ENCODE measurements around the gene ATL2. TPM values are rescaled to one million over a fixed set of nuclear protein-coding genes. Genes with fewer than 3 reads are reported as not detected.

ATL2 gene
- total and polyA plus RNA-seq, 2 of the 8 experiments (the other 6 are each of a cell fraction or from before 2014, with no cell fraction given) = 38.8 to 84.6 TPM

DNA sequence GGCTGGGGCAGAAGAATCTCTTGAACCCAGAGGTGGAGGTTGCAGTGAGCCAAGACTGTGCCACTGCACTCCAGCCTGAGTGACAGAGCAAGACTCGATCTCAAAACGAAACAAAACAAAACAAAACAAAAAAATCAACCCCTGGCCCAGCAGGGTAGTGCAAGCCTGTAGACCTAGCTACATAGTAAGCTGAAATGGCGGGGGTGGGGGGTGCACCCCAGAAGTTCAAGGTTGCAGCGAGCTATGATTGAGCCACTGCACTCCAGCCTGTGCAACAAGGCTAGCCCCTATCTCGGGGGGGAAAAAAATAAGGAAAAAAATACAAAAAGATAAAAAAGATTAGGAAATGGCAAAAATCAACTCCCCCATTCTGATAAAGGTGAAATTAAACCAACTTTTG, 6.4 kb downstream of the ATL2 start:
- no peak overlapping the region for H3K4ac ChIP-seq (replicated peaks; ENCODE audit: insufficient read length, low read depth, low read length)
- no peak for FAIRE-seq
- H3K9ac ChIP-seq (replicated peaks in 1 of 4; ENCODE audit: extremely low read depth in 1 of 4, low read depth in 3 of 4, low read length in 3 of 4) = no peak overlapping the region
- TF ChIP-seq KDM1A (IDR thresholded peaks at IDR 0.05; ENCODE audit: borderline replicate concordance, low read length) (no peak), CBX5 (IDR thresholded peaks at IDR 0.05; ENCODE audit: low read depth, low read length) (no peak), POLR2AphosphoS5 (IDR thresholded peaks at IDR 0.05; ENCODE audit: low read depth, low read length) (no peak)
- DNase-seq (ENCODE audit: low read depth in 1 of 2, low spot score in 2 of 2) = no peak
- H2BK15ac ChIP-seq (ENCODE audit: low read length) = no peak overlapping the region
- H3K23ac ChIP-seq (ENCODE audit: insufficient read length) = no peak overlapping the region
- H3K14ac ChIP-seq (ENCODE audit: insufficient read length) = no peak overlapping the region
- peaks cover 12 to 20% of the 10 kb centered on the region in 2 experiments for H4K20me1 ChIP-seq (replicated peaks in 1 of 2; ENCODE audit: control insufficient read depth in 1 of 2, insufficient read depth in 2 of 2, low read length in 2 of 2)
- CTCF ChIA-PET (ENCODE audit: partially characterized antibody) = interaction anchor here (0.6 kb wide), 1 partner anchor 369 kb away, joined by 3 read pairs; no protein-coding TSS in a partner anchor
- no peak overlapping the region for H2AFZ ChIP-seq (ENCODE audit: low read length)
- no peak overlapping the region for H3K56ac ChIP-seq (replicated peaks; ENCODE audit: insufficient read length, low read depth, low read length)
- no peak overlapping the region for H2BK5ac ChIP-seq (ENCODE audit: low read depth, low read length)
- no peak overlapping the region for H2BK120ac ChIP-seq (replicated peaks; ENCODE audit: low read depth, low read length)
- no peaks in the 10 kb centered on the region; the same call in 1 of the 2 replicates for H3K79me1 ChIP-seq (ENCODE audit: low read depth, low read length)
- no peak overlapping the region for H3K27ac ChIP-seq (ENCODE audit: low read depth, low read length)
- H3K4me3 ChIP-seq (ENCODE audit: extremely low read depth in 1 of 4, insufficient read depth in 2 of 4, low read depth in 3 of 4, low read length in 4 of 4) = no peak overlapping the region
- no peak overlapping the region for H2BK20ac ChIP-seq (ENCODE audit: low read length)
- H3K27me3 ChIP-seq (replicated peaks in 1 of 4; ENCODE audit: control insufficient read depth in 3 of 4, extremely low read depth in 1 of 4, insufficient read depth in 3 of 4, low read length in 3 of 4) = no peaks in the 10 kb centered on the region
- POLR2A ChIA-PET (ENCODE audit: partially characterized antibody) = interaction anchor here (1.2 kb wide), 1 partner anchor 9 kb away, joined by 5 read pairs; no protein-coding TSS in a partner anchor
- no peak overlapping the region for H4K8ac ChIP-seq (ENCODE audit: extremely low read depth, insufficient read depth, low read length)
- H2AK5ac ChIP-seq (ENCODE audit: low read depth, low read length) = no peak overlapping the region
- H3K18ac ChIP-seq (ENCODE audit: extremely low read depth, low read length) = no peak overlapping the region
- no peaks in the 10 kb centered on the region for H3K23me2 ChIP-seq (ENCODE audit: low read depth, low read length)
- peaks cover 0 to 2% (median 0%) of the 10 kb centered on the region in 4 experiments; a peak in 1 of 7 replicates for H3K4me1 ChIP-seq (replicated peaks in 1 of 4; ENCODE audit: control insufficient read depth in 3 of 4, insufficient read depth in 4 of 4, low read length in 3 of 4)
- no peak overlapping the region for H2BK12ac ChIP-seq (ENCODE audit: low read depth, low read length)
- no peaks in the 10 kb centered on the region for H3K9me3 ChIP-seq (ENCODE audit: insufficient read depth in 2 of 2, low read depth in 1 of 2, low read length in 1 of 2)
- 98% methylated on average over 5 of the region's 5 CpGs; no CpG with 5 or more reads in 1 of the 2 experiments for WGBS, 2 experiments (ENCODE audit: extremely low coverage in 1 of 2, insufficient coverage in 1 of 2, insufficient read length in 1 of 2, insufficient replicate concordance in 2 of 2, low coverage in 1 of 2, low lambda C conversion rate in 2 of 2, missing lambda C conversion rate in 1 of 2)
- peaks cover 0 to 4% (median 1%) of the 10 kb centered on the region in 4 experiments; a peak in 2 of 8 replicates for H3K36me3 ChIP-seq (ENCODE audit: control insufficient read depth in 2 of 4, insufficient read depth in 4 of 4, low read length in 3 of 4)
- H4K91ac ChIP-seq (replicated peaks; ENCODE audit: insufficient read length, low read length) = no peak overlapping the region
- peaks cover 31 to 96% of the 10 kb centered on the region in 2 experiments for H3K79me2 ChIP-seq (ENCODE audit: control insufficient read depth in 1 of 2, insufficient read depth in 2 of 2, low read length in 2 of 2)
- H3K4me2 ChIP-seq (ENCODE audit: insufficient read depth in 1 of 2, low read depth in 2 of 2, low read length in 2 of 2) = no peak overlapping the region
- H4K5ac ChIP-seq (ENCODE audit: insufficient read length, low read depth, low read length) = no peak overlapping the region

All from H1 (cell line).